ENCODE data around the gene ATG2A. TPM values are rescaled to one million over a fixed set of nuclear protein-coding genes. Genes with fewer than 3 reads are reported as not detected.
A peak's percentile ranks its signal among the peaks of the same experiment; 100 is the strongest.

The ATG2A gene
- total RNA-seq, 1 experiment from 2014 or later = 50.5 TPM

- peak; percentile 45 for DNase-seq (ENCODE audit: low spot score)
Measured at GRCh38 chr11:64885367-64886286, 31.4 kb downstream of the ATG2A start.

- DNase-seq (ENCODE audit: low spot score) = no peak
Measured at GRCh38 chr11:64884019-64884418, 33.0 kb downstream of the ATG2A start.

- DNase-seq (ENCODE audit: low spot score) = no peak
Measured at GRCh38 chr11:64883575-64883974, 33.4 kb downstream of the ATG2A start.

GRCh38 chr11:64882243-64882642 lies 34.8 kb downstream of the ATG2A start:
- DNase-seq (ENCODE audit: low spot score) = no peak

GRCh38 chr11:64881476-64881875 lies 35.5 kb downstream of the ATG2A start:
- no peak for DNase-seq (ENCODE audit: low spot score)

- DNase-seq (ENCODE audit: low spot score) = no peak
Measured at GRCh38 chr11:64880240-64881001, 36.6 kb downstream of the ATG2A start.

- DNase-seq (ENCODE audit: low spot score) = no peak
Measured at GRCh38 chr11:64879244-64879900, 37.6 kb downstream of the ATG2A start.

GRCh38 chr11:64878494-64879243 lies 38.3 kb downstream of the ATG2A start, which contains the start of gene EHD1:
EHD1 (minus strand) TSS chr11:64878621; CDS start chr11:64878464, 157 bp downstream.
- peak; percentile 100 for DNase-seq (ENCODE audit: low spot score)

GRCh38 chr11:64878223-64878493 lies 38.9 kb downstream of the ATG2A start:
- DNase-seq (ENCODE audit: low spot score) = no peak

GRCh38 chr11:64877390-64878222 lies 39.4 kb downstream of the ATG2A start:
- peak; percentile 45 for DNase-seq (ENCODE audit: low spot score)

GRCh38 chr11:64876835-64877341 lies 40.1 kb downstream of the ATG2A start:
- peak; percentile 84 for DNase-seq (ENCODE audit: low spot score)

GRCh38 chr11:64876229-64876750 lies 40.7 kb downstream of the ATG2A start:
- no peak for DNase-seq (ENCODE audit: low spot score)

- no peak for DNase-seq (ENCODE audit: low spot score)
Measured at GRCh38 chr11:64875369-64876228, 41.4 kb downstream of the ATG2A start.

GRCh38 chr11:64874308-64875240 lies 42.4 kb downstream of the ATG2A start:
- DNase-seq (ENCODE audit: low spot score) = no peak

- DNase-seq (ENCODE audit: low spot score) = no peak
Measured at GRCh38 chr11:64872790-64873488, 44.1 kb downstream of the ATG2A start.

GRCh38 chr11:64871492-64871891 lies 45.5 kb downstream of the ATG2A start:
- no peak for DNase-seq (ENCODE audit: low spot score)

- DNase-seq (ENCODE audit: low spot score) = no peak
Measured at GRCh38 chr11:64870893-64871466, 46.0 kb downstream of the ATG2A start.

All from HT-29 (cell line).